ENCODE measurements around the gene ZBBX.

DNA sequence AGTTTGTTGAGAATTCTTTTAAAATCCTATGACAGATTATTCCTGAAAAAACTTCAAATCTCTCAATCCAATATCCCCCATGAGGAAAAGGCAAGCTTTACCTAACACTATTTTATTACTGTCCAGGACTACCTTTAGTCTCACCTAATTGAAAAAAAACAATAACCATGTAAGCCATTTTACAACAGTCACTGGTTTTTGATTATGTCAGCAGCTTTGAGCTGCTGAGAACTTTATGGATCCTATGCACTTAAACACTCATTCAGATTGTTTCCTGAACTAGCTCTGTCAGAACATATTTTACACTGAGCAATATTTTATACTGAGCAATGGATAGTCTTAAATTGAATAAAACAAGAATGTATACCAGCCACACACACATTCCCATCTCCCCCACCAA is 79.9 kb downstream of the ZBBX start:
- TF ChIP-seq CTCF (IDR thresholded peaks at IDR 0.05) (no peak), POLR2A (IDR thresholded peaks at IDR 0.05) (no peak), POLR2AphosphoS5 (IDR thresholded peaks at IDR 0.05; ENCODE audit: insufficient read depth in 1 of 2, low read depth in 1 of 2) (no peak)

Measured in vagina (tissue), 2 donors.